ENCODE results near the gene DDX10.
A peak's percentile ranks its signal among the peaks of the same experiment; 100 is the strongest.

DDX10 gene

DNA sequence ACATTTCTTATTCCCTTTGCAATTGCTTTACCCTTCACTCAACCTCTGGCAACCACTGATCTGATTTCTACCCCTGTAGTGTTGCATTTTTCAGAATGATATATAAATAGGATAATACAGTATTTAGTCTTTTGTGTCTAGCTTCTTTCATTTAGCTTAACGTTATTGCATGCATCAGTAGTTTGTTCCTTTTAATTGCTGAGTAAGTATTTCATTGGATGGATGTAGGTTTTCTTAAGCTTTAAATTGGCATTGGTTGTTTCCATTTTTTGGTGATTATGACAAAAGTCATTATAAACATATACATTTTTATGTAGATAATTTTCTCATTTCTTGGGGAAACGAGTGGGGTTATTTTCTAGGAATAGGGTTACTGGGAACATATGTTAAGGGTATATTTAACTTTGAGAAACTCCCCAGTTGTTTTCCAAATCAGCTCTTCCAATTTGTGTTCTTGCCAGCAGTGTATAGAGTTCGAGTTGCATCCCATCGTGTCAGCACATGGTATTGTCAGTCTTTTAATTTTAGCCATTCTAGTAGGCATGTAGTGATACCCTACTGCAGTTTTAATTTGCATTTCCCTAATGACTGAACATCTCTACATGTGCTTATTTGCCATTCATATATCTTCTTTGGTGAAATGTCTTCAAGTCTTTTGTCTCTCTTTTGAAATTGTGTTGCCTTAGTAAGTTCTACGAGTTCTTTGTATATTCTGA lies 60.3 kb downstream of the DDX10 start:
- DNase-seq (ENCODE audit: low read depth) = no peak
- TF ChIP-seq, protein P1, sequence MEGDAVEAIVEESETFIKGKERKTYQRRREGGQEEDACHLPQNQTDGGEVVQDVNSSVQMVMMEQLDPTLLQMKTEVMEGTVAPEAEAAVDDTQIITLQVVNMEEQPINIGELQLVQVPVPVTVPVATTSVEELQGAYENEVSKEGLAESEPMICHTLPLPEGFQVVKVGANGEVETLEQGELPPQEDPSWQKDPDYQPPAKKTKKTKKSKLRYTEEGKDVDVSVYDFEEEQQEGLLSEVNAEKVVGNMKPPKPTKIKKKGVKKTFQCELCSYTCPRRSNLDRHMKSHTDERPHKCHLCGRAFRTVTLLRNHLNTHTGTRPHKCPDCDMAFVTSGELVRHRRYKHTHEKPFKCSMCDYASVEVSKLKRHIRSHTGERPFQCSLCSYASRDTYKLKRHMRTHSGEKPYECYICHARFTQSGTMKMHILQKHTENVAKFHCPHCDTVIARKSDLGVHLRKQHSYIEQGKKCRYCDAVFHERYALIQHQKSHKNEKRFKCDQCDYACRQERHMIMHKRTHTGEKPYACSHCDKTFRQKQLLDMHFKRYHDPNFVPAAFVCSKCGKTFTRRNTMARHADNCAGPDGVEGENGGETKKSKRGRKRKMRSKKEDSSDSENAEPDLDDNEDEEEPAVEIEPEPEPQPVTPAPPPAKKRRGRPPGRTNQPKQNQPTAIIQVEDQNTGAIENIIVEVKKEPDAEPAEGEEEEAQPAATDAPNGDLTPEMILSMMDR (IDR thresholded peaks at IDR 0.05; ENCODE audit: insufficient read depth, low read depth, low read length, missing control alignments) = no peak

DNA sequence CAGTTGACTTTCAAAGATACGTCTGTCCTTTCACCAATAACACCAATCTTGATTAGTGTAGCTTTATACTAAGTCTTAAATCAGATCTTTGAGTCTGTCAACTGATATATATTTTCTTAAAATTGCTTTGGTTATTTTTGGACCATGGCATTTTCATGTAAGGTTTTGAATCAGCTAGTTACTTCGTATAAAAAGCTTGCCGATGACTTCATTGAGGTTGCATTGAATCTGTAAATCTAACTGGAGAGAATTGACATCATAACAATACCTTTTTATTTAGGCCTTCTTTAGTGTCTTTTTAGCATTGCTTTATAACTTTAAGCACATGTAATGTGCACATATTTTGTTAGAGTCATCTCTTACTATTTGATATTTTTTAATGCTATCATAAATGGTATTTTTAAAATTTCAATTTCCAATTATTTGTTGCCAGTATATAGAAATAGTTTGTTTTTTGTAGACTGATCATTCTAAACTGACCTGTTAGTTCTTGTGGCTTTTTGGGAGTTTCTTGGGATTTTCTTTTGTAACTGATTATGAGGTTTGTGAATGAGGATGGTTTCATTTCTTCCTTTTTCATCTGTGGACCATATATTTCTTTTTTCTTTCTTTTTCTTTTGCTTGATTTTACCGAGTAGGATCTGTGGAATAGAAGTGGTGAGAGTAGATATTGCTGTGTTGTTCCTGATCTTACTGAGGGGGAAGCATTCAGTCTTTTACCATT lies 61.4 kb downstream of the DDX10 start:
- TF ChIP-seq, protein P1 (IDR thresholded peaks at IDR 0.05; ENCODE audit: insufficient read depth, low read depth, low read length, missing control alignments) = no peak
- H3K4me3 ChIP-seq (ENCODE audit: low read depth, low read length) = peak overlapping the region; percentile 53

More for the DNA sequence above, 60.3 kb downstream of the DDX10 start:
- no peak overlapping the region for H3K4me3 ChIP-seq (ENCODE audit: low read depth, low read length)

DNA sequence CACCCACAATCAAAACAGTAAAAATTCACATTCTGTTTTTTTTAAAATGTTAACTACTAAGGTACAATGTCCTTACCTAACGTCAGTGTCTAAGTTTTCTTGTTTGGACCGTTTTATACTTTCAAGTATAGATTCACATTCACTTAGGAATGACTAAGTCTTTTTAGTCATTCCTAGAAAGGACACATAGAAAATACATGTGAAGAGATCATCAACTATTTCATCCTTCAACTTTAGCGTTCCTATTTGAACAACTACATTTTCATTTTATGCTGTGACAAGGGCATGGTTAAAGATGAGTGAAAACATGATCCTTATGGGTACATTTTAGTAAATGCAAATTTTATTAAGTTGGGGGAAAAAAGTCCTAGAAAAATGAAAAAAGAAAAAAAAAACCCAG lies 62.8 kb downstream of the DDX10 start:
- DNase-seq (ENCODE audit: low read depth) = peak; percentile 42
- peak overlapping the region; percentile 53 for H3K4me3 ChIP-seq (ENCODE audit: low read depth, low read length)
- TF ChIP-seq, protein P1 (IDR thresholded peaks at IDR 0.05; ENCODE audit: insufficient read depth, low read depth, low read length, missing control alignments) = no peak

More for the DNA sequence above, 61.4 kb downstream of the DDX10 start:
- DNase-seq (ENCODE audit: low read depth) = peak; percentile 17

DNA sequence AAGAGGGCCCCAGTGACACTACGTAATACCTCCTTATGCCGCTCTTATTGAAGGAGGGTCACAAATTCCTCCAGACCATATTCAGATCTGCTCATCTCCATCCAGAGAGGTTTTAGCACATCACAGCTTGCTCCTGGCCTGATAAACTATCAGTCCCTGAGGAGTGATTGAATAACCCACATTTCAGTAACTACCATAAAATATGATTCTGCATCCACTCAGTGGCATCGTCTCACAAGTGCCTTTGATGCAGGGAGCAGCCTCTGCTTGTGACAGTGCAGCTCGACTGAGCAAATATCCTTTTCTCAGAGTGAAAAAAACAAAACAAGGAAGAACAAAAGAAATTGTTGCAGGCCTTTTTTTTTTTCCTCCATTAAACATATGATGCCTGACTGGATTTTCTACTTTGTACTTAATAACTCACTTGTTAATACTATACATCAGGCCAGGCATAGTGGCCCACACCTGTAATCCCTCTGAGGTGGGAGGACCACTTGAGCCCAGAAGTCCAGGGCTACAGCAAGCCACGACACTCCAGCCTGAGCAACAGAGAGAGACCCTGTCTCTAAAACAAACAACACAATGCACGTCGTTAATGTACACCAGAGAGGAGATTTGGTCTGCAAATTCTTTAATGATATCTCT lies 64.5 kb downstream of the DDX10 start:
- DNase-seq (ENCODE audit: low read depth) = no peak
- TF ChIP-seq, protein P1 (IDR thresholded peaks at IDR 0.05; ENCODE audit: insufficient read depth, low read depth, low read length, missing control alignments) = no peak
- H3K4me3 ChIP-seq (ENCODE audit: low read depth, low read length) = no peak overlapping the region

DNA sequence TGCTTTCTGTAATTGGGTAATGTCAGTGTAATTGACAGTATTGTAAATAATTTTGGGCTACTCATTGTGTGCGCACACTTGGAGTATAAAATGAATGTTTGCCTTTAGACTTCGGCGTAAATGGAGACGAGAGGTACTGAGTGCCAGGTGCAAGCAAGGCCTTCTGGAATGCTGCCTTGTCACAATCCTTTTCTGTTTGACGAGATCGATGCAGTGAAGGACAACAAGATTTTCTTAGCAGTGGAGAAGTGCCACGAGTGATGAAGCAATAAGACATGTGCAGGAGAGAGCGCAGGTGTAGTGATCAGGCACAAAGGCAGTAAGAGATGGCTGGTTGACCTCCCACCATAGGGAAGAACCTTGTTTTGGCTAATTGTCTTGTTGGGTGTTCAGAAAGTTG lies 67.5 kb downstream of the DDX10 start:
- no peak overlapping the region for H3K4me3 ChIP-seq (ENCODE audit: low read depth, low read length)
- TF ChIP-seq, protein P1 (IDR thresholded peaks at IDR 0.05; ENCODE audit: insufficient read depth, low read depth, low read length, missing control alignments) = no peak
- no peak for DNase-seq (ENCODE audit: low read depth)

DNA sequence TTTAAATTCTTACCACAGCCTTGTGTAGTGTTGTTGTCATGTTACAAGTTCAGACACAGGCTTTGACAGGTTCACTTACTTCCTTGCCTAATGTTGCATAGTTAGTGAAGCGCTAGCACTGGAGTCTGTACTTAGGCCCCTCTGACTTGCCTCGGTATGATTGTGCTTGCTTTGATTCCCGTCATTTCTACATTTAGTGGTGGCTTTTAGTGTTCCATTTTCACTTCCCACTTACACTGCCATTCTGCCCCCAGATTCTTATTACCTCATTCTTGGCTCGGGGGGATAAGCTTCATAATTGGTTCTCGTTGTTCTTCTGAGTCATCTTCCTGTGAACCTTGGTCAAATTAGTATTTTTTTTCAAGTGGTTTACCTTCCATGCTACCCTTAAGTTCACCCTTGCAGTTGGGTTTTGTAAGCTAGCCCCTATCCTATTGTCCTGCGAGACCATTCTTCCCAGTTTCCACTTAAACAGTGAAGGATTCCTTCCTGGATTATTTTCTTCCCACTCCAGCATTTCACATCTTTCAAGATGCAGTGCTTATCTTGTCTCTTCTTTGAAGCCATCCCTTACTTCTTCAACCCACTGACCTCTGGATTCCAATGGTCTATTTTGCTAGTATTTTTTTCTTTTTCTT lies 68.7 kb downstream of the DDX10 start:
- DNase-seq (ENCODE audit: low read depth) = peak; percentile 91
- peak overlapping the region; percentile 28 for H3K4me3 ChIP-seq (ENCODE audit: low read depth, low read length)
- TF ChIP-seq, protein P1 (IDR thresholded peaks at IDR 0.05; ENCODE audit: insufficient read depth, low read depth, low read length, missing control alignments) = no peak
